Upper lobe of left lung (tissue), 6 donors: ENCODE data around the gene SSTR3. TPM values are rescaled to one million over a fixed set of nuclear protein-coding genes. Genes with fewer than 3 reads are reported as not detected.

Experiments used
- ATAC-seq, 2 donors: fragments of 200-7000 bp; cut with Tn5 transposase; one replicate each; pipeline ENCODE4 v1.9.1; 2022; ENCODE audit warnings: mild to moderate bottlenecking in 2 of 2, moderate library complexity in 2 of 2; ENCODE audit not compliant: low FRiP score in 2 of 2
- DNase-seq, 2 donors: peaks; one replicate each; pipeline ENCODE4 v3.0.0-alpha.2; 2019 to 2020
- H3K27ac ChIP-seq, 4 donors: fragments of 200-600 bp; sonication (generic); one replicate each; pipeline ENCODE4 v1.5.1; 2016 to 2019
- H3K27me3 ChIP-seq, 4 donors: fragments of 200-600 bp; sonication (generic); one replicate each; pipeline ENCODE4 v1.5.1; 2017 to 2019
- H3K36me3 ChIP-seq, 4 donors: fragments of 200-600 bp; sonication (generic); one replicate each; pipeline ENCODE4 v1.5.1; 2016 to 2019
- H3K4me1 ChIP-seq, 4 donors: fragments of 200-600 bp; sonication (generic); one replicate each; pipeline ENCODE4 v1.5.1; 2018 to 2019
- H3K4me3 ChIP-seq, 4 donors: fragments of 200-600 bp; sonication (generic); one replicate each; pipeline ENCODE4 v1.5.1; 2017 to 2019; ENCODE audit warnings: mild to moderate bottlenecking in 2 of 4, moderate library complexity in 1 of 4
- H3K9me3 ChIP-seq, 4 donors: fragments of 200-600 bp; sonication (generic); one replicate each; pipeline ENCODE4 v1.5.1; 2018 to 2019
- EP300 ChIP-seq, 4 donors: sonication (generic); formaldehyde crosslinking; IDR thresholded peaks; one replicate each; pipeline ENCODE4 v1.5.1; 2017; ENCODE audit warnings: antibody characterized with exemption in 4 of 4, control low read depth in 2 of 4
- POLR2A ChIP-seq, 4 donors: fragments of 450-650 bp; IDR thresholded peaks; one replicate each; pipeline ENCODE4 v1.5.1; 2016 to 2017; ENCODE audit warnings: antibody characterized with exemption in 4 of 4, mild to moderate bottlenecking in 2 of 4
- POLR2AphosphoS5 ChIP-seq, 2 donors: sonication (generic); formaldehyde crosslinking; IDR thresholded peaks; one replicate each; pipeline ENCODE4 v1.5.1; 2017; ENCODE audit warnings: antibody characterized with exemption in 2 of 2
- WGBS, 2 donors: methylation state at CpG; one replicate each; pipeline ENCODE4 v1.1.5; 2017 to 2018; 5-methylcytosine and 5-hydroxymethylcytosine counted together
- total RNA-seq, 6 donors: library from RNA; depleted of rRNA in 4 of 6; stranded (reverse); fragments of >200 nt in 4 of 6; gene quantifications; one replicate each; pipeline versions ENCODE4 v1.1.0 to v1.2.1, GENCODE V29; 2016 to 2021
- TF ChIP-seq, protein P1 (sequence below), 6 experiments: fragments of 450-650 bp in 4 of 6; fragments of 200-600 bp in 2 of 6; sonication (generic) in 2 of 6; IDR thresholded peaks; one replicate each; pipeline ENCODE4 v1.5.1; 2016 to 2019; ENCODE audit warnings: antibody characterized with exemption in 6 of 6
- donor health status: DM: no; HTN: no; CAD: no; lungs with moderate emphysema.
- donor health status: DM: no; HTN: yes; CAD: no; lungs with severe emphysema.

The SSTR3 gene
- total RNA-seq, 6 donors from 2014 or later, result 0.06 to 0.13 TPM; not detected in 4

DNA sequence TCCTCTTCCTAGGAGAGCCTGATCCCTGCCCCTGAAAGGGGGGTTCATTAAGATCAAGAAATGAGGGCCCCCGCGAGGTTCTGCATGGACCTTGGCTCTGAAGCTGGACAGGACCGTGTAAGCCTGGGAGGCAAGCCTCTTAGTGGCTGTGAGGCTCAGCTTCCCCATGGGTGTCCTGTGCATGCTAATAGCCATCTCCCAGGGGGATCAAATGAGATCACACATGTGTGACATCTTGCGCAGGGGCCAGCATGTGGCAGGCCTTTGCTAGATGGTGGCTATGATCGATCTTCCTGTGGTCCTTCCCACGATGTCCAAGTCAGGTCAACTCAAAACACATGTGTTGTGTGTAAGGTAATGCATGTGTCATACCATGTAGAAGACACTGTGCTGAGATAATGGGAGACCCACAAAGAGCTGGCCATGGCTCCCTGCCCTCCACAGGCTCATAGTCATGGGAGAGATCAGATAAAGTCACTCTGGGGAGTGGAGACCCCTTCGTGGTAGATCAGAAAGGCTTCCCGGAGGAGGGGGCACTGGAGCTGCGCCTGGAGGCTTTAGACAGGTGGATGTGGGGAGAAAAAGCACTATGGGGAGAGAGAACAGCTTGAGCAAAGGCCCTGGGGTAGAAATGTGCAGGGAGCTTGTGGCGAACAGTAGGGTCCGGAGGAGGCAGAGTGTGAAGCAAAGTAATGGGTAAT, 28.1 kb upstream of the SSTR3 start:
- WGBS, 2 donors, result 87 to 88% methylated on average over 9 to 11 of the region's 11 CpGs
- Histone ChIP-seq H3K4me1 (peaks cover 12 to 44% (median 27%) of the 10 kb centered on the region in 4 donors), H3K27ac (peak overlapping the region in 2 of 4 donors; percentile 83 to 91), H3K4me3 (no peak overlapping the region), H3K36me3 (no peaks in the 10 kb centered on the region), H3K9me3 (no peaks in the 10 kb centered on the region), H3K27me3 (no peaks in the 10 kb centered on the region)
- DNase-seq (no peak), ATAC-seq (no peak)
- no peak for TF ChIP-seq POLR2A (IDR thresholded peaks at IDR 0.05)
- TF ChIP-seq, protein P1, sequence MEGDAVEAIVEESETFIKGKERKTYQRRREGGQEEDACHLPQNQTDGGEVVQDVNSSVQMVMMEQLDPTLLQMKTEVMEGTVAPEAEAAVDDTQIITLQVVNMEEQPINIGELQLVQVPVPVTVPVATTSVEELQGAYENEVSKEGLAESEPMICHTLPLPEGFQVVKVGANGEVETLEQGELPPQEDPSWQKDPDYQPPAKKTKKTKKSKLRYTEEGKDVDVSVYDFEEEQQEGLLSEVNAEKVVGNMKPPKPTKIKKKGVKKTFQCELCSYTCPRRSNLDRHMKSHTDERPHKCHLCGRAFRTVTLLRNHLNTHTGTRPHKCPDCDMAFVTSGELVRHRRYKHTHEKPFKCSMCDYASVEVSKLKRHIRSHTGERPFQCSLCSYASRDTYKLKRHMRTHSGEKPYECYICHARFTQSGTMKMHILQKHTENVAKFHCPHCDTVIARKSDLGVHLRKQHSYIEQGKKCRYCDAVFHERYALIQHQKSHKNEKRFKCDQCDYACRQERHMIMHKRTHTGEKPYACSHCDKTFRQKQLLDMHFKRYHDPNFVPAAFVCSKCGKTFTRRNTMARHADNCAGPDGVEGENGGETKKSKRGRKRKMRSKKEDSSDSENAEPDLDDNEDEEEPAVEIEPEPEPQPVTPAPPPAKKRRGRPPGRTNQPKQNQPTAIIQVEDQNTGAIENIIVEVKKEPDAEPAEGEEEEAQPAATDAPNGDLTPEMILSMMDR (IDR thresholded peaks at IDR 0.05), result no peak
- no peak for TF ChIP-seq POLR2AphosphoS5 (IDR thresholded peaks at IDR 0.05)
- no peak for TF ChIP-seq EP300 (IDR thresholded peaks at IDR 0.05)

DNA sequence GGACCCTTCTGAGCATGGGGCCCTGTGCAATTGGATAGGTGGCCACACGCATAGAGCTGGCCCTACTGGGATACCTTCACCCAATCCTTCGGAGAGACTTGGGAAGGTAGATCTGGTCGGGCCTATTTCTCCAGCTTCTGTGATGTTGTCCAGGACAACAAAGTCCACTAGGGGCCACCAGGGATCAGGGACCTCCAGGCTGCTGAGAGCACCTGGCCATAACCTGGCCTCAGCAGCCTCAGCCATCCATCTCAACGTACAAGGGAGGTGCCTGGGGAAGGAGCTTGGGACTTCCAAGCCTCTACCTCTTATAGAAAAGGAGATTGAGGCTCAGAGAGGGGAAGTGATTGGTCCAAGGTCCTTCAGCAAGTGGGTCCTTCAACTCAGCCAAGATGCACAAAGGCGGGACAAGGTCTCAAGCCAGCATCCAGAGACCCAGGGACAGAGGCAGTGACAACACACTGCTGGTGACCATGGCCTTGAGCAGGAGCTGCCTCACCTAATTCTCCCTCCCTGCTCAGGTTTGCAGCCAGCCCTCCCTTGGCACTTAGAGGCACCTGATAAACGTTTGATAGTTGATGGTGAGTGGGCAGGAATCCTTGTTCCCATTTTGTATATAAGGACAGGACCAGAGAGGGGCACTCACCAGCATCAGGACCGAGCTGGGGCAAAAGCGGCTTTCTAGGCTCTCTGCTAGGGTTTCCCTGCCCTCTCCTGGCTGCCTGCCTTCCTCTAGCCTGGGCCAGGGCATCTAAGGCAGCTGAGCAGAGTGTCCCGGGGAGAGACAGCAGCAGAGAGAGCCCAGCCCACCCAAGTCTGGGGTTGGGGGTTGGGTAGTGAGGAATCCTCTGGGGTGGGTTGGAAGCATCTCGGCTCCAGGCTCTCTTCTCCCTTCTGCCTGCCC, 27.3 kb upstream of the SSTR3 start:
- H3K9me3 ChIP-seq, result no peaks in the 10 kb centered on the region
- H3K4me3 ChIP-seq, result no peak overlapping the region
- no peak for ATAC-seq
- peak overlapping the region in 2 of 4 donors; percentile 83 to 91 for H3K27ac ChIP-seq
- 80 to 92% methylated on average over 4 to 10 of the region's 10 CpGs for WGBS, 2 donors
- no peaks in the 10 kb centered on the region for H3K27me3 ChIP-seq
- H3K4me1 ChIP-seq, result peaks cover 9 to 38% (median 23%) of the 10 kb centered on the region in 4 donors
- DNase-seq, result no peak
- TF ChIP-seq, protein P1 (IDR thresholded peaks at IDR 0.05), result no peak
- TF ChIP-seq EP300 (IDR thresholded peaks at IDR 0.05) (no peak), POLR2AphosphoS5 (IDR thresholded peaks at IDR 0.05) (no peak), POLR2A (IDR thresholded peaks at IDR 0.05) (no peak)
- H3K36me3 ChIP-seq, result no peaks in the 10 kb centered on the region

DNA sequence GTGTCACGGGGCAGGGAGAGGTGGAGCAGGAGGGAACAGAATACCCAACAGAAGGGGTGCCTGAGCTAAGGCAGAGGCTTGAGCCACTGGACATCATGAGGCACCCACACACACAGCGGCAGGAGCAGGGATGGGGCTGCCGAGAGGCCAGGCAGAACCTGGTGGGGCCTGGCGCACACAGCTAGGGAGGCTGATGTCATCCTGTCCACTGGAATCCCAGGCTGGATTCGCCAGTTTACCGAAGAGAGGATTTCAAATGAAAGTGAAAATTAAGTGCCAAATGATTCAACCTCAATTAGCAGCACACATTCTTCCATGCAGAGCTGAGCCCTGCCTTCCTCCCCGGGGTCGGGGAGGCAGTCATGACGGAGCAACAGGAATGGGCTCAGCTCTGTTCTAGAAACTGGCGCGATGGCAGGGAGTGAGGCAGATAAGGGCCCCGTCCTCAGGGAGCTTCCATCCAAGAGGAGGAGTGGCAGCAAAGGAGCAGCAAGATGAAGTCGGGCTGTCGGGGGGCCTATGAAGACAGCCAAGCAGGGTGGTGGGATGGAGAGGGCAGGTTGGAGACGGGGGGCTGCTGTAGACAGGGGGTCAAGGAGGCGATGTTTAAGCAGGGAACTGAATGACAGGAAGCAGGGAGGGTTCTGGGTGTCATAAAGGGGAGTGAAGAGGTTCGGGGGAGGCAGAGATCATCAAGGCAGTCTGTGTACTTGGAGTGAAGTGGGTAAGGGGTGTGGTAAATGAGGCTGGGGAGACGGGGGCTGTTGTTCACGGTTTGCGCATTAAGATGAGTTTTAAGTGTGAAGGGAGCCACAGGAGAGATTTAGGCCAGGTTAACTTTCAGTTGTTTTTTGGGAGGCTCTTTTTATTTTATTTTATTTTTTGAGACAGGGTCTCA, 25.3 kb upstream of the SSTR3 start:
- Histone ChIP-seq H3K4me1 (peaks cover 4 to 29% (median 17%) of the 10 kb centered on the region in 4 donors), H3K27me3 (no peaks in the 10 kb centered on the region), H3K4me3 (no peak overlapping the region), H3K27ac (peak overlapping the region in 3 of 4 donors; percentile 47 to 61 (median 54)), H3K9me3 (no peaks in the 10 kb centered on the region), H3K36me3 (no peaks in the 10 kb centered on the region)
- WGBS, 2 donors, result 71 to 72% methylated on average over 20 of the region's 20 CpGs
- no peak for DNase-seq
- TF ChIP-seq EP300 (IDR thresholded peaks at IDR 0.05) (no peak), POLR2AphosphoS5 (IDR thresholded peaks at IDR 0.05) (no peak), POLR2A (IDR thresholded peaks at IDR 0.05) (no peak)
- TF ChIP-seq, protein P1 (IDR thresholded peaks at IDR 0.05), result no peak
- ATAC-seq, result no peak

DNA sequence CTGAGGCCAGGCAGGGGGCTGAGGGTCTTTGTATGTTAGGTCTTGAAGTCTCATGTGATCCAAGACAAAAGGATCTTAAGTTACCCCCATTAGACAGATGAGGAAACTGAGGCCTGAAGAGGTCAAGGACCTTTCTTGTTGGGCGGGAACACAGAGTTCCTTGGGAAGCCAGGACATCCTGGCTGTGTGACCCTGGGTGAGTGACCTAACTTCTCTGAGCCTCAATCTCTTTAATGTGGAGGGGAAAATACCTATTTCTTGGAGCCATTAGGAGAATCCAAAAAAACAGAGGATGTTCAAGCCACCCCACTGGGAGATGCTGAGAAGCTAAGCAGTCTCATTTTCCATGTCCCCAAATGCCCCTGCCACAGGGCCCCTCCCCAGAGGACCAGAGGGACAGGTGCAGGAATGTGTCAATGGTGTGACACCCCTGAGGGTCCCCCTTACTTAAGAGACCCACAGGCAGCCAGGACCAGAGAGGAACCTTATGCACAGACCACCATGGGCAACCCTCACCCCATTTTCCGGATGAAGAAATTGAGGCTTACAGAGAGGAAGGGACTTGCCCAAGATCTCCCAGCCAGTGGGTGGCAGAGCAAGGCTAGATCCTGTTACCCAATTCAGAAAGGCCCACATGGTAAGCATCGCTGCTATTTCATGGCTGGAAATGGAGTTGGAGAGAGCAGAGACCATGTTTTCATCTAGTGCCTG, 23.8 kb upstream of the SSTR3 start:
- H3K4me1 ChIP-seq, result peaks cover 4 to 20% (median 10%) of the 10 kb centered on the region in 4 donors
- peak overlapping the region in 2 of 4 donors; percentile 47 to 54 for H3K27ac ChIP-seq
- H3K27me3 ChIP-seq, result no peaks in the 10 kb centered on the region
- no peak overlapping the region for H3K4me3 ChIP-seq
- ATAC-seq (peak in 1 of 2 donors; percentile 9), DNase-seq (no peak)
- TF ChIP-seq EP300 (IDR thresholded peaks at IDR 0.05) (no peak), POLR2A (IDR thresholded peaks at IDR 0.05) (no peak), POLR2AphosphoS5 (IDR thresholded peaks at IDR 0.05) (no peak)
- TF ChIP-seq, protein P1 (IDR thresholded peaks at IDR 0.05), result no peak
- no peaks in the 10 kb centered on the region for H3K9me3 ChIP-seq
- 75 to 95% methylated on average over 3 of the region's 3 CpGs for WGBS, 2 donors
- no peaks in the 10 kb centered on the region for H3K36me3 ChIP-seq
